K562 (cell line): ENCODE results near the gene CHST12. TPM values are rescaled to one million over a fixed set of nuclear protein-coding genes. Genes with fewer than 3 reads are reported as not detected.

ENCODE experiments used
- ATAC-seq: fragments of 200-7000 bp; cut with Tn5 transposase; 3 replicates; pipeline ENCODE4 v1.9.1; 2020; ENCODE audit warnings: moderate library complexity
- BruUV-seq: library from RNA; stranded (reverse); fragments of 400-500 nt; replicated peaks from 2 replicates; lab custom pipeline; 2021; lab: Mats Ljungman, UMichigan
- CTCF ChIA-PET: fragments of 300-600 bp; formaldehyde crosslinking; extraction: SDS; loops from one replicate; lab custom pipeline; 2021; ENCODE audit warnings: low intra/inter-chr PET ratio; lab: Yijun Ruan, JAX
- POLR2A ChIA-PET: fragments of 300-600, 350-650 bp; sonication (Branson Sonifier 250); formaldehyde crosslinking; extraction: SDS; loops from one replicate; lab custom pipeline; 2021; ENCODE audit warnings: antibody characterized with exemption, inconsistent platforms; lab: Yijun Ruan, JAX
- DNase-seq, 4 experiments: peaks; one replicate each; pipeline versions ENCODE4 v3.0.0 to v3.0.0-alpha.2; 2011 to 2018; ENCODE audit warnings: low spot score in 3 of 4, mixed read lengths in 3 of 4; ENCODE audit errors: extremely low read depth in 1 of 4
- FAIRE-seq: peaks from 2 replicates; lab custom pipeline; 2011; peaks lifted over from hg19 to GRCh38; lab: Jason Lieb, UNC
- H2AFZ ChIP-seq: 2 replicates; pipeline ENCODE4 v1.6.0; 2011; ENCODE audit warnings: low read depth, low read length, control low read depth, inconsistent platforms
- H3K27ac ChIP-seq: fragments of 200-600 bp; 3 replicates; pipeline ENCODE4 v1.8.0; 2011; ENCODE audit warnings: low read depth, mild to moderate bottlenecking, control low read depth, inconsistent platforms, low read length, moderate library complexity, mixed read lengths; ENCODE audit errors: extremely low read depth
- H3K27me3 ChIP-seq, 2 experiments: fragments of 300-600 bp in 1 of 2; 2 replicates in 1 of 2; 3 replicates in 1 of 2; pipeline versions ENCODE4 v1.6.0 to v1.8.0; 2011; ENCODE audit warnings: inconsistent platforms in 2 of 2, low read length in 2 of 2, mild to moderate bottlenecking in 1 of 2, mixed read lengths in 1 of 2, moderate library complexity in 1 of 2; ENCODE audit not compliant: control insufficient read depth in 2 of 2, insufficient read depth in 2 of 2
- H3K36me3 ChIP-seq: fragments of 300-600 bp; 3 replicates; pipeline ENCODE4 v1.8.0; 2011; ENCODE audit warnings: mild to moderate bottlenecking, low read length, inconsistent platforms; ENCODE audit not compliant: control insufficient read depth, insufficient read depth
- H3K4me1 ChIP-seq, 2 experiments: fragments of 200-600 bp in 1 of 2; replicated peaks in 1 of 2; 2 replicates in 1 of 2; 3 replicates in 1 of 2; pipeline versions ENCODE4 v1.5.1 to v1.8.0; 2011; ENCODE audit warnings: inconsistent platforms in 2 of 2, low read length in 2 of 2, mild to moderate bottlenecking in 1 of 2, mixed read lengths in 1 of 2, moderate library complexity in 1 of 2; ENCODE audit not compliant: control insufficient read depth in 2 of 2, insufficient read depth in 2 of 2
- H3K4me2 ChIP-seq: 2 replicates; pipeline ENCODE4 v1.6.1; 2011; ENCODE audit warnings: low read length, control low read depth, inconsistent platforms, mixed read lengths; ENCODE audit not compliant: insufficient read depth
- H3K4me3 ChIP-seq: fragments of 200-600 bp; sonication (generic), shearing (Covaris generic); 2 replicates; pipeline ENCODE4 v1.5.1; 2016; ENCODE audit warnings: control low read depth, inconsistent platforms
- H3K79me2 ChIP-seq: fragments of 200-600 bp; 3 replicates; pipeline ENCODE4 v1.8.0; 2011; ENCODE audit warnings: low read length, inconsistent platforms; ENCODE audit not compliant: control insufficient read depth, insufficient read depth
- H3K9ac ChIP-seq, 2 experiments: 2 replicates each; pipeline versions ENCODE4 v1.6.0 to v1.6.1; 2011; ENCODE audit warnings: low read depth in 2 of 2, low read length in 2 of 2, control low read depth in 1 of 2, inconsistent platforms in 1 of 2, mild to moderate bottlenecking in 1 of 2, mixed read lengths in 1 of 2; ENCODE audit not compliant: insufficient read depth in 1 of 2
- H3K9me1 ChIP-seq: one replicate; pipeline ENCODE4 v1.6.0; 2011; ENCODE audit warnings: inconsistent platforms, mild to moderate bottlenecking, low read length, moderate library complexity; ENCODE audit not compliant: control insufficient read depth, insufficient read depth
- H3K9me3 ChIP-seq: replicated peaks from 2 replicates; pipeline ENCODE4 v1.5.1; 2011; ENCODE audit warnings: low read depth, low read length, inconsistent platforms; ENCODE audit not compliant: control insufficient read depth, insufficient read depth
- H4K20me1 ChIP-seq: replicated peaks from 2 replicates; pipeline ENCODE4 v1.6.1; 2011; ENCODE audit warnings: low read length, inconsistent platforms, mixed read lengths; ENCODE audit not compliant: control insufficient read depth, insufficient read depth
- CBFB ChIP-seq: sonication (generic); formaldehyde crosslinking; IDR thresholded peaks from 2 replicates; pipeline ENCODE4 v1.4.0; 2020; ENCODE audit warnings: mild to moderate bottlenecking, missing genetic modification reagents
- DPF2 ChIP-seq: fragments of 450-650 bp; IDR thresholded peaks from 2 replicates; pipeline ENCODE4 v1.6.1; 2016
- MEIS2 ChIP-seq: fragments of 450-650 bp; IDR thresholded peaks from 2 replicates; pipeline ENCODE4 v1.6.1; 2014; ENCODE audit warnings: mild to moderate bottlenecking; ENCODE audit not compliant: partially characterized antibody
- NRF1 ChIP-seq, 2 experiments: fragments of 450-650 bp; IDR thresholded peaks in 1 of 2; conservative IDR thresholded peaks in 1 of 2; 2 replicates each; pipeline ENCODE4 v1.6.1; 2014; ENCODE audit warnings: mild to moderate bottlenecking in 2 of 2
- POLR2H ChIP-seq: IDR thresholded peaks from 2 replicates; pipeline ENCODE4 v1.6.1; 2016; ENCODE audit warnings: missing genetic modification characterization, low read depth, mild to moderate bottlenecking, control low read depth, missing compliant biosample characterization, moderate library complexity
- SMARCE1 ChIP-seq: fragments of 450-650 bp; IDR thresholded peaks from 2 replicates; pipeline ENCODE4 v1.7.1; 2016; ENCODE audit warnings: mild to moderate bottlenecking
- ZBTB33 ChIP-seq: sonication (generic); formaldehyde crosslinking; IDR thresholded peaks from 2 replicates; pipeline ENCODE4 v1.8.1; 2023; ENCODE audit warnings: mild to moderate bottlenecking, missing genetic modification reagents
- WGBS: fragments of 100-300 bp; shearing (Covaris generic); methylation state at CpG from one replicate; pipeline ENCODE4 v1.1.6; 2016; ENCODE audit warnings: low coverage, mixed read lengths; ENCODE audit not compliant: insufficient coverage; ENCODE audit errors: missing lambda C conversion rate; 5-methylcytosine and 5-hydroxymethylcytosine counted together
- in situ Hi-C: fragments of 300-500 bp; cut with MboI; formaldehyde crosslinking; loops from 4 replicates; pipeline ENCODE4 v1.15.0; 2018; ENCODE audit warnings: inconsistent platforms, mixed read lengths
- intact Hi-C: fragments of 100-400 bp; cut with micrococcal nuclease; formaldehyde crosslinking; loops from 2 replicates; pipeline ENCODE4 v1.14.2; 2022
- polyA plus RNA-seq, 8 experiments: library from polyadenylated mRNA; depleted of rRNA in 4 of 8; stranded (reverse) in 5 of 8; unstranded in 3 of 8; fragments of >200 nt; fragmentation: Nextera tagmentation in 2 of 8; fragmentation: Illumina TruSeq in 1 of 8; extraction: Ambion mirVana in 2 of 8; extraction: Trizol in 1 of 8; gene quantifications; 2 replicates each; pipeline versions ENCODE4 v1.2.1 to v1.2.3, GENCODE V29; 2011 to 2014; ENCODE audit warnings: inconsistent platforms in 1 of 8, missing spikeins in 1 of 8
- total RNA-seq, 7 experiments: library from RNA; depleted of rRNA in 6 of 7; stranded (reverse); fragments of >200 nt in 6 of 7; fragmentation: Illumina TruSeq in 2 of 7; extraction: Trizol in 2 of 7; gene quantifications; 2 replicates each; pipeline versions ENCODE4 v1.2.1 to v1.2.3, GENCODE V29; 2011 to 2021; ENCODE audit warnings: low replicate concordance in 1 of 7
- TF ChIP-seq, protein P1 (sequence below): fragments of 250-450 bp; sonication (Bioruptor Pico); IDR thresholded peaks from 2 replicates; pipeline ENCODE4 v1.4.0; 2020

CHST12 gene
- total and polyA plus RNA-seq, 9 of the 15 experiments (the other 6 are each of a cell fraction or from before 2014, with no cell fraction given): 0.18 to 19.8 (median 3.6) TPM

- no peaks in the 10 kb centered on the region for H4K20me1 ChIP-seq
- H3K36me3 ChIP-seq: no peaks in the 10 kb centered on the region
- H3K9me3 ChIP-seq: no peaks in the 10 kb centered on the region
- ChIA-PET CTCF (no interaction called here), POLR2A (no interaction called here)
- FAIRE-seq (no peak), DNase-seq (no peak), ATAC-seq (no peak)
- in situ Hi-C loops (no loop called here), intact Hi-C loops (no loop called here)
- BruUV-seq: no TSS peak
- no peak overlapping the region for H3K4me3 ChIP-seq
- WGBS: 74% methylated on average over 8 of the region's 9 CpGs
- H3K27me3 ChIP-seq: no peaks in the 10 kb centered on the region
- H3K9me1 ChIP-seq: no peaks in the 10 kb centered on the region
- no peak overlapping the region for H3K4me2 ChIP-seq
- peaks cover 0 to 5% of the 10 kb centered on the region in 2 experiments; a peak in 1 of 5 replicates for H3K4me1 ChIP-seq
- TF ChIP-seq NRF1 (conservative IDR thresholded peaks at IDR 0.05 in 1 of 2, IDR thresholded peaks at IDR 0.05 in 1 of 2): no peak
- TF ChIP-seq ZBTB33 (CRISPR knock-in tag): peak; percentile 80
- H2AFZ ChIP-seq: no peak overlapping the region
- no peak overlapping the region for H3K9ac ChIP-seq
- no peaks in the 10 kb centered on the region; the same call in 2 of the 3 replicates for H3K79me2 ChIP-seq
- no peak overlapping the region for H3K27ac ChIP-seq
Observed at GRCh38 chr7:2421943-2422310, 18.5 kb downstream of the CHST12 start.

DNA sequence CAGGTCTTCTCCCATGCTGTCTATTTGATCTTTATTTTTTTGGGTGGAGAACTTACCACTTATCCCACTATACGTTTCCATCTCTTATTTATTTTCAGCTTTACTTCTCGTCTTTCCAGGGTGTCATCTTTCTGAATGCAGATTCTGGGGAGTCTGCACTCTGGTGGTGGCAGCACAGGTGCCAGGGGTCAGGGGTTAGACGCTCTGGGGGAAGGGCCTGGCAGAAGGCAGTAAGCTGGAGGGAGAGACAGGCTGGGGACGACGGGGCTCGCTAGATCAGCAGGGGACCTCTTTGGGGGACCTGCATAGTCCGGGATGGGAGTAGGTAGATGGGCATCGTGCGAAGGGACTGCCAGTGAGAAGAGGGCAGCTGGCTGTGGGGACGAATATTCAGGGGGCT, 22.3 kb downstream of the CHST12 start:
- ChIA-PET POLR2A (interaction anchor here (0.6 kb wide), 1 partner anchor 13 kb away, joined by 3 read pairs; no protein-coding TSS in a partner anchor), CTCF (no interaction called here)
- no peak for ATAC-seq
- Histone ChIP-seq H3K4me2 (no peak overlapping the region), H3K4me3 (no peak overlapping the region), H3K27ac (no peak overlapping the region), H3K4me1 (peaks cover 0 to 5% of the 10 kb centered on the region in 2 experiments; a peak in 1 of 5 replicates), H3K9ac (peak overlapping the region in 1 of 2 experiments; percentile 58; a peak in 1 of 4 replicates), H3K27me3 (no peaks in the 10 kb centered on the region), H3K79me2 (no peaks in the 10 kb centered on the region), H4K20me1 (no peaks in the 10 kb centered on the region), H2AFZ (no peak overlapping the region), H3K36me3 (no peaks in the 10 kb centered on the region), H3K9me1 (no peaks in the 10 kb centered on the region), H3K9me3 (no peaks in the 10 kb centered on the region)
- intact Hi-C loops: no loop called here
- 67% methylated on average over 9 of the region's 10 CpGs for WGBS
- no TSS peak for BruUV-seq
- in situ Hi-C loops: no loop called here
- FAIRE-seq: no peak
- no peak for DNase-seq
- TF ChIP-seq CBFB (CRISPR knock-in tag) (no peak), MEIS2 (no peak), DPF2 (no peak), POLR2H (tag) (no peak), SMARCE1 (no peak)
- TF ChIP-seq, protein P1, sequence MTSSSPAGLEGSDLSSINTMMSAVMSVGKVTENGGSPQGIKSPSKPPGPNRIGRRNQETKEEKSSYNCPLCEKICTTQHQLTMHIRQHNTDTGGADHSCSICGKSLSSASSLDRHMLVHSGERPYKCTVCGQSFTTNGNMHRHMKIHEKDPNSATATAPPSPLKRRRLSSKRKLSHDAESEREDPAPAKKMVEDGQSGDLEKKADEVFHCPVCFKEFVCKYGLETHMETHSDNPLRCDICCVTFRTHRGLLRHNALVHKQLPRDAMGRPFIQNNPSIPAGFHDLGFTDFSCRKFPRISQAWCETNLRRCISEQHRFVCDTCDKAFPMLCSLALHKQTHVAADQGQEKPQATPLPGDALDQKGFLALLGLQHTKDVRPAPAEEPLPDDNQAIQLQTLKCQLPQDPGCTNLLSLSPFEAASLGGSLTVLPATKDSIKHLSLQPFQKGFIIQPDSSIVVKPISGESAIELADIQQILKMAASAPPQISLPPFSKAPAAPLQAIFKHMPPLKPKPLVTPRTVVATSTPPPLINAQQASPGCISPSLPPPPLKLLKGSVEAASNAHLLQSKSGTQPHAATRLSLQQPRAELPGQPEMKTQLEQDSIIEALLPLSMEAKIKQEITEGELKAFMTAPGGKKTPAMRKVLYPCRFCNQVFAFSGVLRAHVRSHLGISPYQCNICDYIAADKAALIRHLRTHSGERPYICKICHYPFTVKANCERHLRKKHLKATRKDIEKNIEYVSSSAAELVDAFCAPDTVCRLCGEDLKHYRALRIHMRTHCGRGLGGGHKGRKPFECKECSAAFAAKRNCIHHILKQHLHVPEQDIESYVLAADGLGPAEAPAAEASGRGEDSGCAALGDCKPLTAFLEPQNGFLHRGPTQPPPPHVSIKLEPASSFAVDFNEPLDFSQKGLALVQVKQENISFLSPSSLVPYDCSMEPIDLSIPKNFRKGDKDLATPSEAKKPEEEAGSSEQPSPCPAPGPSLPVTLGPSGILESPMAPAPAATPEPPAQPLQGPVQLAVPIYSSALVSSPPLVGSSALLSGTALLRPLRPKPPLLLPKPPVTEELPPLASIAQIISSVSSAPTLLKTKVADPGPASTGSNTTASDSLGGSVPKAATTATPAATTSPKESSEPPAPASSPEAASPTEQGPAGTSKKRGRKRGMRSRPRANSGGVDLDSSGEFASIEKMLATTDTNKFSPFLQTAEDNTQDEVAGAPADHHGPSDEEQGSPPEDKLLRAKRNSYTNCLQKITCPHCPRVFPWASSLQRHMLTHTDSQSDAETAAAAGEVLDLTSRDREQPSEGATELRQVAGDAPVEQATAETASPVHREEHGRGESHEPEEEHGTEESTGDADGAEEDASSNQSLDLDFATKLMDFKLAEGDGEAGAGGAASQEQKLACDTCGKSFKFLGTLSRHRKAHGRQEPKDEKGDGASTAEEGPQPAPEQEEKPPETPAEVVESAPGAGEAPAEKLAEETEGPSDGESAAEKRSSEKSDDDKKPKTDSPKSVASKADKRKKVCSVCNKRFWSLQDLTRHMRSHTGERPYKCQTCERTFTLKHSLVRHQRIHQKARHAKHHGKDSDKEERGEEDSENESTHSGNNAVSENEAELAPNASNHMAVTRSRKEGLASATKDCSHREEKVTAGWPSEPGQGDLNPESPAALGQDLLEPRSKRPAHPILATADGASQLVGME: no peak
